PFSK-1 (cell line): ENCODE measurements around the gene SP1.

ENCODE experiments used
- FOXP2 ChIP-seq: optimal IDR thresholded peaks from 2 replicates; pipeline ENCODE3; 2011; ENCODE audit warnings: borderline replicate concordance, control low read depth, inconsistent platforms; ENCODE audit not compliant: insufficient read depth; ENCODE audit errors: extremely low read length, extremely low read depth
- POLR2AphosphoS5 ChIP-seq: IDR thresholded peaks from 2 replicates; pipeline ENCODE4 v1.6.1; 2012; ENCODE audit warnings: low read depth, mild to moderate bottlenecking, control low read depth, low read length, moderate library complexity
- SIN3A ChIP-seq: IDR thresholded peaks from 2 replicates; pipeline ENCODE4 v1.6.1; 2012; ENCODE audit warnings: mild to moderate bottlenecking, low read length, moderate library complexity, borderline replicate concordance; ENCODE audit not compliant: insufficient read depth
- TAF1 ChIP-seq: IDR thresholded peaks from 2 replicates; pipeline ENCODE4 v1.6.1; 2012; ENCODE audit warnings: low read length, control low read depth, borderline replicate concordance; ENCODE audit not compliant: insufficient read depth
- TF ChIP-seq, protein P1 (sequence below), 2 experiments: IDR thresholded peaks; 2 replicates each; pipeline versions ENCODE4 v1.6.1 to v1.8.0; 2011 to 2012; ENCODE audit warnings: low read depth in 2 of 2, low read length in 2 of 2, control low read depth in 1 of 2, inconsistent platforms in 1 of 2, mild to moderate bottlenecking in 1 of 2, moderate library complexity in 1 of 2; ENCODE audit not compliant: insufficient read depth in 1 of 2

Gene SP1

DNA sequence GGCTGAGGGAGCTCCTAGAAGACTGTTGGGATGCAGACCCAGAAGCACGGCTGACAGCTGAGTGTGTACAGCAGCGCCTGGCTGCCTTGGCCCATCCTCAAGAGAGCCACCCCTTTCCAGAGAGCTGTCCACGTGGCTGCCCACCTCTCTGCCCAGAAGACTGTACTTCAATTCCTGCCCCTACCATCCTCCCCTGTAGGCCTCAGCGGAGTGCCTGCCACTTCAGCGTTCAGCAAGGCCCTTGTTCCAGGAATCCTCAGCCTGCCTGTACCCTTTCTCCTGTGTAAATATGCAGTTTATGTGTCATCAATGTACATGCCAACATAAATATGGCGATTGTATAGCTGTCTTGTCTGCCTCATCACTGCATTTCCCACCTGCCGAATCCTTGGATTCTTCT is 51.2 kb downstream of the SP1 start:
- TF ChIP-seq, protein P1, sequence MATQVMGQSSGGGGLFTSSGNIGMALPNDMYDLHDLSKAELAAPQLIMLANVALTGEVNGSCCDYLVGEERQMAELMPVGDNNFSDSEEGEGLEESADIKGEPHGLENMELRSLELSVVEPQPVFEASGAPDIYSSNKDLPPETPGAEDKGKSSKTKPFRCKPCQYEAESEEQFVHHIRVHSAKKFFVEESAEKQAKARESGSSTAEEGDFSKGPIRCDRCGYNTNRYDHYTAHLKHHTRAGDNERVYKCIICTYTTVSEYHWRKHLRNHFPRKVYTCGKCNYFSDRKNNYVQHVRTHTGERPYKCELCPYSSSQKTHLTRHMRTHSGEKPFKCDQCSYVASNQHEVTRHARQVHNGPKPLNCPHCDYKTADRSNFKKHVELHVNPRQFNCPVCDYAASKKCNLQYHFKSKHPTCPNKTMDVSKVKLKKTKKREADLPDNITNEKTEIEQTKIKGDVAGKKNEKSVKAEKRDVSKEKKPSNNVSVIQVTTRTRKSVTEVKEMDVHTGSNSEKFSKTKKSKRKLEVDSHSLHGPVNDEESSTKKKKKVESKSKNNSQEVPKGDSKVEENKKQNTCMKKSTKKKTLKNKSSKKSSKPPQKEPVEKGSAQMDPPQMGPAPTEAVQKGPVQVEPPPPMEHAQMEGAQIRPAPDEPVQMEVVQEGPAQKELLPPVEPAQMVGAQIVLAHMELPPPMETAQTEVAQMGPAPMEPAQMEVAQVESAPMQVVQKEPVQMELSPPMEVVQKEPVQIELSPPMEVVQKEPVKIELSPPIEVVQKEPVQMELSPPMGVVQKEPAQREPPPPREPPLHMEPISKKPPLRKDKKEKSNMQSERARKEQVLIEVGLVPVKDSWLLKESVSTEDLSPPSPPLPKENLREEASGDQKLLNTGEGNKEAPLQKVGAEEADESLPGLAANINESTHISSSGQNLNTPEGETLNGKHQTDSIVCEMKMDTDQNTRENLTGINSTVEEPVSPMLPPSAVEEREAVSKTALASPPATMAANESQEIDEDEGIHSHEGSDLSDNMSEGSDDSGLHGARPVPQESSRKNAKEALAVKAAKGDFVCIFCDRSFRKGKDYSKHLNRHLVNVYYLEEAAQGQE (IDR thresholded peaks at IDR 0.05; ENCODE audit: insufficient read depth in 1 of 2, low read depth in 2 of 2, low read length in 2 of 2): no peak
- TF ChIP-seq FOXP2: no peak

DNA sequence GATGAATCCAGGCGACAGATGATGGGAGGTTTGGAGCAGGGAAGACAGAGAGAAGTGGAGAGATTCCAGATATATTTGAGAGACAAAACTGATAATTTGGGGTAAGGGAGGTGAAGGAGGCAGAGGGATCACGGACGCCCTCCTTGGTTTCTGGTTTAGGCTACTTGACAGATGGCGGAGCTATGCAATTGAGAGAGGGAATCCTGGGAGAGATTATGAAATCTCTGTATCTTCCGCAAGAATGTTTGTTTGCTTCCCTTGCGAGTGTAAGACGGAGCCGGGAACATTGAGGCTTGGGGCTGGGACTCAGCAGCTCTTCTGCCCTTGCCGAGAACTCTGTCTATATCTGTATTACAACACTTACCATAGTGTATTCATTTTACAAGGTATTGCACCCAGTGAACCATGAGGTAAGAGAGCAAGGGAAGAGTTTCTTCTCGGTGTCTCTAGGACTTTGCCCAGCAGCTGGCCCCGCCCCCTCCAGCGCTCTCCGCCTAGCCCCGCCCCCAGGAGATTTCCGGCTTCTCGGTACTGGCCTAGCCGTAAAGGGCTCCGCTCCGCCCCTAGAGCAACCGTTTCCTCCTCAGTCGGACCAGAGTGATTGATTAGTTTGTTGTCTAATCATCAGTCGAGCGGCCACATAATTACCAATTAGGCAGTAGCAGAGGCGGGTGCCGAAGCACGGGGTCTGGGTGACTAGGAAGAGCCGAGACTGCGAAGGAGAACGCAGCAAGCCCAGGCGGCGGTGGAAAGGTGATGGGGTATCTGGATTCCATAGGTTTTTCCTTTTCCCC is 61.3 kb downstream of the SP1 start, which contains the start of gene PRR13:
Gene PRR13 (plus strand): TSS at position 695 of the 794 bp plus-strand sequence. CDS start 981 bp downstream, outside the sequence.
- TF ChIP-seq FOXP2 (no peak), TAF1 (peak; percentile 93; the same call in 1 of the 2 replicates), SIN3A (peak; percentile 73; the same call in 1 of the 2 replicates), POLR2AphosphoS5 (peak; percentile 96)

DNA sequence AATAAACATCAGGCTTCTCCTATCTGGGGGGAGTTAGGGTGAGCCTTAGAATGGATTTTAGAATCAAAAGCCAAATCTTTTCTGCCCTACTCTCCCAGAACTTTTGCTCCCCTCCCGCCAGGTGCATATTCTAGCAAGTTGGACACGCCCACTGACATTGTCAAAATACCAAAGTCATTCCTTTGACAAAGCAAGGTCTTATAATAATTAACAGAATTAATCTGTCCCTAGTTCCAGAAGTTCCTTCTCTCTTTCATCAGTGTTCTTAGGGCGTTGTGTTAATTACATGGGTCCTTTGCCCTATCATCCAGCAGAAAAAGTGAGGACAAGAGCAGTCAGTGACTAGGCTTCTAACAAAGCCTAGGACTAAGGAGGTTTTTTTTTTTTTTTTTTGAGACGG is 64.0 kb downstream of the SP1 start:
- TF ChIP-seq SIN3A (no peak), FOXP2 (no peak), POLR2AphosphoS5 (no peak), TAF1 (no peak)
- TF ChIP-seq, protein P1 (IDR thresholded peaks at IDR 0.05; ENCODE audit: insufficient read depth in 1 of 2, low read depth in 2 of 2, low read length in 2 of 2): no peak

DNA sequence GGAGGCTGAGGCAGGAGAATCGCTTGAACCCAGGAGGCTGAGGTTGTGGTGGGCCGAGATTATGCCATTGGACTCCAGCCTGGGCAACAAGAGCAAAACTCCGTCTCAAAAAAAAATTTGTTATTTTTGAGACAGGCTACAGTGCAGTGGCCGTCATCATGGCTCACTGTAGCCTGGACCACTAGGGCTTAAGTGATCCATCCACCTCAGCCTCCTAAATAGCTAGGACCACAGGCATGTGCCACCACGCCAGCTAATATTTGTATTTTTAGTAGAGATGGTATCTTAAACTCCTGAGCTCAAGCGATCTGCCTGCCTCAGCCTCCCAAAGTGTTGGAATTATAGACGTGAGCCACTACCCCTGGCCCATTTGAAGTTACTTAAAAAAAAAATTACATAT is 71.0 kb downstream of the SP1 start:
- TF ChIP-seq TAF1 (no peak), POLR2AphosphoS5 (no peak), SIN3A (no peak), FOXP2 (no peak)
- TF ChIP-seq, protein P1 (IDR thresholded peaks at IDR 0.05; ENCODE audit: insufficient read depth in 1 of 2, low read depth in 2 of 2, low read length in 2 of 2): no peak

DNA sequence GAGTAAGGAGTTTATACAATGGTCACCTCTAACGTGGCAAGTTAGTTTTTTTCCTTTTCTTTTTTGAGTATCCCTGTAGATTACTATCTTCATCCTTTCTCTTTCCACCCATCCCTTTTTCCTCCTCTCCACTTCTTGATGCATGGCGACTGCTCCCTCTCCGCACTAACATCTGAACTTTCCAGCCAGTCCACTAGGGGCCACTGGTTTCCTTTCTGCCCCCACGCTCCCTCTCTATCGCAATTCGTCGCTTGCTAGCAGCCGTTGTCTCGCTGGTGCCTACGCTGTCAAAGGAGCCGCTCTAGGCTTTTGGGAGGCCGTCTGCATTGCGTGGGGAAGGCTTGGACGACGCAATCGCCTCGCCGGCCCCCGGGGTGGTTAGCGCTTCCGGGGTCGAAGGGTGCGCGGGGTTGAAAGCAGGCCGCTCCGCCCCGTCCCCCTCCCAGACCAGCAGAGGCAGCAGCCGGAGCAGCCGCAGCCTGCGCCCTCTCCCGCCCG is 71.7 kb downstream of the SP1 start, which contains the start of gene PCBP2:
Gene PCBP2 (plus strand): TSS at position 442 of the 498 bp plus-strand sequence. CDS start 2,699 bp downstream, outside the sequence.
- TF ChIP-seq SIN3A (no peak), TAF1 (peak; percentile 73; the same call in 1 of the 2 replicates), POLR2AphosphoS5 (peak; percentile 71), FOXP2 (peak; percentile 83)
- TF ChIP-seq, protein P1 (IDR thresholded peaks at IDR 0.05; ENCODE audit: insufficient read depth in 1 of 2, low read depth in 2 of 2, low read length in 2 of 2): no peak
